ENCODE measurements around the gene PLPPR3.

DNA sequence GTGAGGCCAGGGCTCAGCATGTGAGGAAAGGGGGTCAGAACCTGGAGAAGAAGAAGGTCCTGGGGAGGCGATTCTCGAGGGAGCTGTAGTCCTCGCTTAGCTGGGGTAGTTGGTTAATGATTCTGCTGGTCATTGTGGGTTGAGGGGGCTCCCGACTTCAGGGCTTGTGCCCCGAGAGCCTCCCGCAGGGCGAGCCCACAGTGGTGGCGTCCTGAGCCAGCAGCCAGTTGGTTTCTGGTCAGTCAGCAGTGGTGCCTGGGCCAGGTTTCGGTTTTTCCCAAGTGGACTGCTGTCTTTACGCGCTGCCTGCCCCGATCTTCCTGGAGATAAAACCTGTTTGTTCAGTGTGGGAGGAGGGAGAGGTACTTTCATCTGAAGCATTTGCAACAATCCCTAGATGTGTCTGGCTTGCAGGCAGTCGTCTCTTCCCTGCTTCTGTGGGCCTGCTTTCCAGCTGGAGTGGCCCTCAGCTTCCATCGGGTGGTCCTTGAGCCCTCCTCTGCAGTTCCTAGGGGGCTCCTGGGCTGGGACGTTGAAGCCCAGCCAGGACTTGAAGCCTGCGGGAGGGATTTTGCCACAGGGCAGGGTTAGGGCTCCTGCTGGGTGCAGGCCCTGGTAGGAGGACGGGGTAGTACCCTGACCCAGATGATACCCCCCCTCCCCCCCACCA lies 21.3 kb downstream of the PLPPR3 start:
- TF ChIP-seq, protein P1, sequence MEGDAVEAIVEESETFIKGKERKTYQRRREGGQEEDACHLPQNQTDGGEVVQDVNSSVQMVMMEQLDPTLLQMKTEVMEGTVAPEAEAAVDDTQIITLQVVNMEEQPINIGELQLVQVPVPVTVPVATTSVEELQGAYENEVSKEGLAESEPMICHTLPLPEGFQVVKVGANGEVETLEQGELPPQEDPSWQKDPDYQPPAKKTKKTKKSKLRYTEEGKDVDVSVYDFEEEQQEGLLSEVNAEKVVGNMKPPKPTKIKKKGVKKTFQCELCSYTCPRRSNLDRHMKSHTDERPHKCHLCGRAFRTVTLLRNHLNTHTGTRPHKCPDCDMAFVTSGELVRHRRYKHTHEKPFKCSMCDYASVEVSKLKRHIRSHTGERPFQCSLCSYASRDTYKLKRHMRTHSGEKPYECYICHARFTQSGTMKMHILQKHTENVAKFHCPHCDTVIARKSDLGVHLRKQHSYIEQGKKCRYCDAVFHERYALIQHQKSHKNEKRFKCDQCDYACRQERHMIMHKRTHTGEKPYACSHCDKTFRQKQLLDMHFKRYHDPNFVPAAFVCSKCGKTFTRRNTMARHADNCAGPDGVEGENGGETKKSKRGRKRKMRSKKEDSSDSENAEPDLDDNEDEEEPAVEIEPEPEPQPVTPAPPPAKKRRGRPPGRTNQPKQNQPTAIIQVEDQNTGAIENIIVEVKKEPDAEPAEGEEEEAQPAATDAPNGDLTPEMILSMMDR (IDR thresholded peaks at IDR 0.05) = no peak
- no peak for TF ChIP-seq POLR2A (IDR thresholded peaks at IDR 0.05)

All from esophagus squamous epithelium (tissue), 4 donors.